A549 (cell line): Measurements from ENCODE around the gene FRZB. TPM values are rescaled to one million over a fixed set of nuclear protein-coding genes. Genes with fewer than 3 reads are reported as not detected.

Experiments
- ATAC-seq, 2 experiments: fragments of 200-7000 bp in 1 of 2; fragments of >200 bp in 1 of 2; cut with Nextera tagmentation in 1 of 2; cut with Tn5 transposase in 1 of 2; 3 replicates each; pipeline versions ENCODE4 v1.8.0 to v1.9.1; 2018 to 2020; ENCODE audit warnings: mild to moderate bottlenecking in 1 of 2, moderate library complexity in 1 of 2
- CTCF ChIA-PET: fragments of 300-600 bp; sonication (Branson Sonifier 250); formaldehyde crosslinking; extraction: SDS; loops from one replicate; lab custom pipeline; 2021; ENCODE audit warnings: antibody characterized with exemption, inconsistent platforms; lab: Yijun Ruan, JAX
- POLR2A ChIA-PET: fragments of 350-600 bp; formaldehyde crosslinking; extraction: SDS; loops from one replicate; lab custom pipeline; 2021; ENCODE audit warnings: antibody characterized with exemption, inconsistent platforms; lab: Yijun Ruan, JAX
- DNase-seq, 2 experiments: peaks; one replicate each; pipeline versions ENCODE4 v3.0.0 to v3.0.0-alpha.2; 2011 to 2016; ENCODE audit warnings: low read depth in 1 of 2, low spot score in 1 of 2
- FAIRE-seq: peaks from 2 replicates; lab custom pipeline; 2011; peaks lifted over from hg19 to GRCh38; lab: Jason Lieb, UNC
- H3K27ac ChIP-seq, 2 experiments: fragments of >200 bp; sonication (Bioruptor Twin); formaldehyde crosslinking; 3 replicates each; pipeline ENCODE4 v1.5.1; 2016 to 2017
- H3K4me1 ChIP-seq: fragments of >200 bp; sonication (Bioruptor Twin); formaldehyde crosslinking; 3 replicates; pipeline ENCODE4 v1.6.1; 2016
- H3K4me2 ChIP-seq: fragments of >200 bp; sonication (Bioruptor Twin); formaldehyde crosslinking; 3 replicates; pipeline ENCODE4 v1.6.1; 2016
- H3K4me3 ChIP-seq: fragments of >200 bp; sonication (Bioruptor Twin); formaldehyde crosslinking; 3 replicates; pipeline ENCODE4 v1.5.1; 2016
- H3K9me3 ChIP-seq: fragments of >200 bp; sonication (Bioruptor Twin); formaldehyde crosslinking; 3 replicates; pipeline ENCODE4 v1.6.1; 2016
- CBX8 ChIP-seq: fragments of 200-600 bp; sonication (generic); IDR thresholded peaks from 2 replicates; pipeline ENCODE4 v1.6.1; 2016
- EHF ChIP-seq: fragments of 250-450 bp; sonication (Bioruptor Pico); IDR thresholded peaks from 2 replicates; pipeline ENCODE4 v1.5.0; 2020; ENCODE audit warnings: mild to moderate bottlenecking
- ELK1 ChIP-seq: fragments of 150-350 bp; IDR thresholded peaks from 2 replicates; pipeline ENCODE4 v1.6.1; 2014; ENCODE audit warnings: low read depth, mild to moderate bottlenecking, low read length
- ESRRA ChIP-seq: fragments of 150-350 bp; IDR thresholded peaks from 2 replicates; pipeline ENCODE4 v1.6.1; 2014; ENCODE audit warnings: mild to moderate bottlenecking, low read length, borderline replicate concordance
- HES2 ChIP-seq: fragments of >200 bp; sonication (Bioruptor Twin); formaldehyde crosslinking; IDR thresholded peaks from 2 replicates; pipeline ENCODE4 v1.6.1; 2016
- HEYL ChIP-seq: fragments of 250-450 bp; sonication (Bioruptor Pico); IDR thresholded peaks from 2 replicates; pipeline ENCODE4 v1.8.0; 2021; ENCODE audit warnings: mild to moderate bottlenecking, moderate library complexity
- KDM1A ChIP-seq: fragments of 200-600 bp; sonication (generic); IDR thresholded peaks from 2 replicates; pipeline ENCODE4 v1.6.1; 2016; ENCODE audit warnings: low read depth, mild to moderate bottlenecking
- KDM5A ChIP-seq: fragments of 200-600 bp; sonication (generic); IDR thresholded peaks from 2 replicates; pipeline ENCODE4 v1.6.1; 2016; ENCODE audit warnings: antibody characterized with exemption, mild to moderate bottlenecking
- MAX ChIP-seq: IDR thresholded peaks from 2 replicates; pipeline ENCODE4 v1.6.1; 2012
- NFE2L2 ChIP-seq: fragments of 150-350 bp; conservative IDR thresholded peaks from 2 replicates; pipeline ENCODE4 v1.6.1; 2014; ENCODE audit warnings: low read length
- REST ChIP-seq: fragments of 200-600 bp; sonication (generic); IDR thresholded peaks from 2 replicates; pipeline ENCODE4 v1.6.1; 2016; ENCODE audit warnings: antibody characterized with exemption, mild to moderate bottlenecking, moderate library complexity
- SREBF2 ChIP-seq: fragments of 450-650 bp; IDR thresholded peaks from 2 replicates; pipeline ENCODE4 v1.6.1; 2014; ENCODE audit warnings: mild to moderate bottlenecking, moderate library complexity
- TFCP2L1 ChIP-seq: fragments of 250-450 bp; sonication (Bioruptor Pico); IDR thresholded peaks from 2 replicates; pipeline ENCODE4 v1.5.0; 2021; ENCODE audit warnings: mild to moderate bottlenecking
- USF2 ChIP-seq: fragments of 450-650 bp; IDR thresholded peaks from 2 replicates; pipeline ENCODE4 v1.6.1; 2014; ENCODE audit warnings: antibody characterized with exemption
- ZC3H11A ChIP-seq: fragments of 450-650 bp; IDR thresholded peaks from 2 replicates; pipeline ENCODE4 v1.6.1; 2014; ENCODE audit warnings: antibody characterized with exemption, mild to moderate bottlenecking
- ZFP36 ChIP-seq: fragments of 450-650 bp; IDR thresholded peaks from 2 replicates; pipeline ENCODE4 v1.6.1; 2014; ENCODE audit warnings: borderline replicate concordance; ENCODE audit not compliant: partially characterized antibody
- ZNF302 ChIP-seq: fragments of 250-450 bp; sonication (Bioruptor Pico); IDR thresholded peaks from 2 replicates; pipeline ENCODE4 v1.9.0; 2021; ENCODE audit warnings: inconsistent platforms, mild to moderate bottlenecking, moderate library complexity
- WGBS: methylation state at CpG from one replicate; pipeline ENCODE4 v1.1.6; 2017; ENCODE audit errors: missing lambda C conversion rate; 5-methylcytosine and 5-hydroxymethylcytosine counted together
- polyA plus RNA-seq, 4 experiments: library from polyadenylated mRNA; depleted of rRNA in 3 of 4; stranded (reverse); fragments of >200 nt; fragmentation: RNase III in 1 of 4; extraction: RNeasy Plus Mini Kit Qiagen cat#74134 plus additional on column Dnase treatment in 1 of 4; gene quantifications; 2 replicates in 3 of 4; 3 replicates in 1 of 4; pipeline ENCODE4 v1.2.3, GENCODE V29; 2011 to 2017

The FRZB gene
- polyA plus RNA-seq, 2 of the 4 experiments (the other 2 are of a cell fraction), result 0.03 to 0.06 TPM

- ATAC-seq (no peak), FAIRE-seq (no peak), DNase-seq (no peak)
- 94% methylated on average over 1 of the region's 1 CpG for WGBS
- peaks cover 32% of the 10 kb centered on the region for H3K4me1 ChIP-seq
- TF ChIP-seq CBX8, result no peak
- TF ChIP-seq USF2, result no peak
- H3K4me2 ChIP-seq, result no peak overlapping the region
- POLR2A ChIA-PET, result no interaction called here
- H3K27ac ChIP-seq, result no peak overlapping the region; a peak in 1 of 6 replicates
- H3K9me3 ChIP-seq, result no peaks in the 10 kb centered on the region
- H3K4me3 ChIP-seq, result no peak overlapping the region
- CTCF ChIA-PET, result no interaction called here
Measured at GRCh38 chr2:182913064-182913463, 46.6 kb upstream of the FRZB start.

- ATAC-seq, result no peak
- CTCF ChIA-PET, result no interaction called here
- Histone ChIP-seq H3K4me2 (no peak overlapping the region), H3K4me1 (peaks cover 32% of the 10 kb centered on the region), H3K4me3 (no peak overlapping the region), H3K9me3 (no peaks in the 10 kb centered on the region), H3K27ac (no peak overlapping the region; a peak in 1 of 6 replicates)
- WGBS, result 94% methylated on average over 3 of the region's 3 CpGs
- TF ChIP-seq ZNF302 (CRISPR knock-in tag) (no peak), ESRRA (no peak), EHF (CRISPR knock-in tag) (no peak)
- no peak for DNase-seq
- FAIRE-seq, result no peak
- POLR2A ChIA-PET, result no interaction called here
Measured at GRCh38 chr2:182912518-182912915, 46.1 kb upstream of the FRZB start.

- no peak overlapping the region for H3K4me3 ChIP-seq
- FAIRE-seq, result no peak
- TF ChIP-seq KDM5A, result no peak
- no peak for TF ChIP-seq ZC3H11A
- no peak for TF ChIP-seq SREBF2
- no peak for TF ChIP-seq HES2
- TF ChIP-seq TFCP2L1 (CRISPR knock-in tag), result no peak
- no peak for TF ChIP-seq ELK1
- no peak for TF ChIP-seq REST
- no peak for TF ChIP-seq MAX
- TF ChIP-seq ZFP36, result no peak
- TF ChIP-seq KDM1A, result no peak
- TF ChIP-seq HEYL (CRISPR knock-in tag), result no peak
- no peak for TF ChIP-seq NFE2L2
- no peak overlapping the region for H3K4me2 ChIP-seq
- DNase-seq, result no peak
- no peaks in the 10 kb centered on the region for H3K9me3 ChIP-seq
- ChIA-PET CTCF (no interaction called here), POLR2A (interaction anchor here (0.9 kb wide), 1 partner anchor 196 kb away, joined by 3 read pairs; no protein-coding TSS in a partner anchor)
- 81% methylated on average over 2 of the region's 2 CpGs for WGBS
- H3K27ac ChIP-seq, result no peak overlapping the region; a peak in 1 of 6 replicates
- H3K4me1 ChIP-seq, result peaks cover 31% of the 10 kb centered on the region
- no peak for ATAC-seq
Measured at GRCh38 chr2:182911813-182912517, 45.5 kb upstream of the FRZB start.
